ENCODE results near the gene IGIP.

Gene IGIP

DNA sequence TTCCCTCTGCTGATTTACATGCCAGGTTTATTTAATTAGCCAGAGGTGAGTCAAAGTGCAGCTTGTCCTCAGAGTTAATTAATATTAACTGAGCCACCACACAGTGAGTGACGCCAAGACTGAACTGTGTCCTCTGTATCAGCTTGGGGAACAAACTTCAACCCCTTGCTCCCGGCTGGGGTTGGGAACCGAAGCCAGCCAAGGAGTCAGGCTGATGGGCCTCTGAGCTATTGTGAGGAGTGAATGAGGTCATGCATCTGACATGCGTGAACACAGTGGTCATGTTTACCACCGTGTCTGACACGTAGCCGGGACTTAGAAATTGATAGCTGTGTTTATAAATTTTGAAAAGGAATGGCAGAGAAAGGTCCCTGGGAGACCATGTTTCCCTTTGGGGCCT is 17.1 kb downstream of the IGIP start:
- no peak for DNase-seq (ENCODE audit: low spot score)
- TF ChIP-seq, protein P1, sequence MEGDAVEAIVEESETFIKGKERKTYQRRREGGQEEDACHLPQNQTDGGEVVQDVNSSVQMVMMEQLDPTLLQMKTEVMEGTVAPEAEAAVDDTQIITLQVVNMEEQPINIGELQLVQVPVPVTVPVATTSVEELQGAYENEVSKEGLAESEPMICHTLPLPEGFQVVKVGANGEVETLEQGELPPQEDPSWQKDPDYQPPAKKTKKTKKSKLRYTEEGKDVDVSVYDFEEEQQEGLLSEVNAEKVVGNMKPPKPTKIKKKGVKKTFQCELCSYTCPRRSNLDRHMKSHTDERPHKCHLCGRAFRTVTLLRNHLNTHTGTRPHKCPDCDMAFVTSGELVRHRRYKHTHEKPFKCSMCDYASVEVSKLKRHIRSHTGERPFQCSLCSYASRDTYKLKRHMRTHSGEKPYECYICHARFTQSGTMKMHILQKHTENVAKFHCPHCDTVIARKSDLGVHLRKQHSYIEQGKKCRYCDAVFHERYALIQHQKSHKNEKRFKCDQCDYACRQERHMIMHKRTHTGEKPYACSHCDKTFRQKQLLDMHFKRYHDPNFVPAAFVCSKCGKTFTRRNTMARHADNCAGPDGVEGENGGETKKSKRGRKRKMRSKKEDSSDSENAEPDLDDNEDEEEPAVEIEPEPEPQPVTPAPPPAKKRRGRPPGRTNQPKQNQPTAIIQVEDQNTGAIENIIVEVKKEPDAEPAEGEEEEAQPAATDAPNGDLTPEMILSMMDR (IDR thresholded peaks at IDR 0.05; ENCODE audit: poor library complexity, severe bottlenecking), result no peak
- ATAC-seq (ENCODE audit: low read depth), result no peak

DNA sequence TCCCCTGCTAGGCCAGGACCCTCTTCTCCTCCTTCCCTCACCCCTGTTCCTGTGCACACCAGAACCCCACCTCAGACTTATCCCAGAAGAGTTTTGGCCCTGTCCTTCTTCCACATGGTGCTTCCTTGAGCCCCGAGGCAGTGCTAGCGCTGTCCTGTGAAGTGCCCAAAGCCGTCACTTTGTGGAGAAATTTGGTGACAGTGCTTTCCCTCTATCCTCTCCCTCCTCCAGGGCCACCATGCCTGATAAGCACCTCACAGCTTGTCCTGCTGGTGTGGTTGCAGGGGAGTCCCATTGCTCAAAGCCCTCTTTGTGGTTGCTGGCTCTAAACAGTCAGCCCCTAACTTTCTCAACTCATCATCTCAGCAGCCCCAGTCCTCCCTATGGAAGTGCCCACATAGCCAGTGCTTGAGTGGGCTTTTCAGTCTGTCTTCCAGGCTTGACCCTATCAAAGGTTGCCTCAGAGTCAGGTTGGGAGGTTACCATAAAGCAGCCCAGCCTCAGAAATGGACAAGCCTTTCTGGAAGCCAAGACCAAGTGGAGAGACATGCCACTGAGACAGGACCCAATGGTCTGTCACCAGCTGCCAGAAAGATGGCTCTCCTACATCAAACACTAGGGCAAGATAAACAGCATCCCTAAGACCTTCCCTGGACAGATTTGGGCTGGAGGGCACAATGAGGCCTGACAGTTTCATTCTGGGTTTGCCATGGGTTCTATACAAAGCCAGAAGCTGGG is 18.0 kb downstream of the IGIP start:
- no peaks in the 10 kb centered on the region for H3K4me1 ChIP-seq (ENCODE audit: insufficient read depth, poor library complexity, severe bottlenecking)
- H3K4me3 ChIP-seq (ENCODE audit: severe bottlenecking), result no peak overlapping the region
- H3K36me3 ChIP-seq (ENCODE audit: low read depth), result no peaks in the 10 kb centered on the region
- no peak overlapping the region for H3K27ac ChIP-seq (ENCODE audit: poor library complexity, severe bottlenecking)
- no peaks in the 10 kb centered on the region for H3K27me3 ChIP-seq (ENCODE audit: insufficient read depth, poor library complexity, severe bottlenecking)
- ATAC-seq (ENCODE audit: low read depth), result no peak
- H3K9me3 ChIP-seq (ENCODE audit: severe bottlenecking), result no peaks in the 10 kb centered on the region
- TF ChIP-seq, protein P1 (IDR thresholded peaks at IDR 0.05; ENCODE audit: poor library complexity, severe bottlenecking), result no peak
- DNase-seq (ENCODE audit: low spot score), result no peak

More for the DNA sequence above, 17.1 kb downstream of the IGIP start:
- Histone ChIP-seq H3K9me3 (ENCODE audit: severe bottlenecking) (no peaks in the 10 kb centered on the region), H3K27ac (ENCODE audit: poor library complexity, severe bottlenecking) (no peak overlapping the region), H3K36me3 (ENCODE audit: low read depth) (no peaks in the 10 kb centered on the region), H3K4me1 (ENCODE audit: insufficient read depth, poor library complexity, severe bottlenecking) (no peaks in the 10 kb centered on the region), H3K27me3 (ENCODE audit: insufficient read depth, poor library complexity, severe bottlenecking) (no peaks in the 10 kb centered on the region), H3K4me3 (ENCODE audit: severe bottlenecking) (no peak overlapping the region)

DNA sequence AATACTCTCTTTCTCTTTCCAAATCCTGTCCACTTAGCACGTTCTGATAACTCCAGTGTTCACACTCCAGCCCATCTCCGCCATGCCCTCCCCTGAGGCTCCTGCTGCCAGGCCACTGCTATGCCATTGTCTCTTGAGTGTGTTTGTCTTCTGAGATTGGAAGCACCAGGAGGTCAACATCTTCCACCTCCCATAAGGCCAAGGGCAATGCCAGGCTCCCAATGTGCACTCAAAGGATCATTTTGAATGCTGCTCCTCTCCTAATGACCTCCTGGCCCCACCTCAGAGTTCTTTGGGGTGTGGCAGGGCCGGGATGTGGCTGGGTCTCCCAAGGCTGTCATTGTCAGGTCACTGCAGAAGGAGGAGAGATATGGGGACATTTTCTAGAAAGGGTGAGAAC is 19.5 kb downstream of the IGIP start:
- no peaks in the 10 kb centered on the region for H3K36me3 ChIP-seq (ENCODE audit: low read depth)
- DNase-seq (ENCODE audit: low spot score), result no peak
- TF ChIP-seq, protein P1 (IDR thresholded peaks at IDR 0.05; ENCODE audit: poor library complexity, severe bottlenecking), result no peak
- H3K9me3 ChIP-seq (ENCODE audit: severe bottlenecking), result no peaks in the 10 kb centered on the region
- H3K27ac ChIP-seq (ENCODE audit: poor library complexity, severe bottlenecking), result no peak overlapping the region
- no peaks in the 10 kb centered on the region for H3K4me1 ChIP-seq (ENCODE audit: insufficient read depth, poor library complexity, severe bottlenecking)
- H3K4me3 ChIP-seq (ENCODE audit: severe bottlenecking), result no peak overlapping the region
- no peak for ATAC-seq (ENCODE audit: low read depth)
- no peaks in the 10 kb centered on the region for H3K27me3 ChIP-seq (ENCODE audit: insufficient read depth, poor library complexity, severe bottlenecking)

DNA sequence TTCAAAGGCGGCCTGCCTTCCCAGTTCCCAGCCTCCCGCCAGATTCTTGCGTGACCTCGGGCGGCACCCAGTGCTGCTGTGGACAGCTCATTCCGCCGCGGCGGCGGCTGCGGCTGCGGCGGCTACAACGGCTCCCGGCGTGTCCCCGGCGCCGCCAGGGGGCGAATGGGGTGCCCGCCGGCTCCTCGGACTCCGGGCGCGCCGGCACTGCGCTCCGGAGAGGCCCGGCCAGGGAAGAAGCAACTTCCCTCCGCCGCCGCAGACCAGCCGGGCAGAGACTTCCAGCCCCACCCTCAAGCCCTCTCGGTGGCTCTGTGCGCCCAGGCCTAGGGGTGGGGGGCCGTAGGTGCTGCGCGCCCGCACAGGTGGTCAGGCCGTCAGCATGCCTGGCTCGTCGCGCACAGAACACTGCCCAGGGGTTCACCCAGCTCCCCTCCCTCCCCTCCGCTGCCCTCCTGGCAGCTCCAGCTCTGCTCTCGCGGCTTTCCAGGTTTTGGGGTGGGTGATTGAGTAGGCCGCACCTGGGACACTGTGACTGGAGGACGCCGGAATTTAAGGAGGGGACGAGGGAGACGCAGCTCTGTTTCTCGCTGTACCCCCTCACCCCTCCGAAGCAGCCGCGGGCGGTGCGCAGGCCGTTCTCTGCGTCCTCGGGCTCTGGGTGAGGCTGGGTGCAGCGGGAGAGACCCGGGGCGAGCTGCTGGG is 20.2 kb downstream of the IGIP start:
- TF ChIP-seq, protein P1 (IDR thresholded peaks at IDR 0.05; ENCODE audit: poor library complexity, severe bottlenecking), result peak; percentile 89
- ATAC-seq (ENCODE audit: low read depth) (peak; percentile 90), DNase-seq (ENCODE audit: low spot score) (no peak)
- Histone ChIP-seq H3K27me3 (ENCODE audit: insufficient read depth, poor library complexity, severe bottlenecking) (no peaks in the 10 kb centered on the region), H3K9me3 (ENCODE audit: severe bottlenecking) (no peaks in the 10 kb centered on the region), H3K36me3 (ENCODE audit: low read depth) (no peaks in the 10 kb centered on the region), H3K4me1 (ENCODE audit: insufficient read depth, poor library complexity, severe bottlenecking) (no peaks in the 10 kb centered on the region), H3K27ac (ENCODE audit: poor library complexity, severe bottlenecking) (no peak overlapping the region), H3K4me3 (ENCODE audit: severe bottlenecking) (peak overlapping the region; percentile 17)

DNA sequence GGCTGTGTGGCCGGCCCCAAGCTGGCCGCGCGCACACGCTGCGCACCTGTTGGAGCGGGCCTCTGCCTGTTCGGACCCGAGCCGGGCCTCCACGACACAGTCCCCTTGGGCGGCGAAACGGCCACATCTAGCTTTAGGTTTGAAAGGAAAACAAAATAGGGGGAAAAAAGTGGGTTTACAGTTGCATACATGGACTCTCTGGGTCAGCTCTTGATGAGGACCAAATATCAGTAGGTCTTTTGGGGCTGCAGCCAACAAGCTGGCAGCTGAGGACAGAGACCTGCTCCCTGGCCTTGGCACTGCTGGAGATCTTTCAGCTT is 20.7 kb downstream of the IGIP start:
- H3K4me1 ChIP-seq (ENCODE audit: insufficient read depth, poor library complexity, severe bottlenecking), result no peaks in the 10 kb centered on the region
- ATAC-seq (ENCODE audit: low read depth), result no peak
- no peak for DNase-seq (ENCODE audit: low spot score)
- no peaks in the 10 kb centered on the region for H3K27me3 ChIP-seq (ENCODE audit: insufficient read depth, poor library complexity, severe bottlenecking)
- no peak overlapping the region for H3K27ac ChIP-seq (ENCODE audit: poor library complexity, severe bottlenecking)
- H3K9me3 ChIP-seq (ENCODE audit: severe bottlenecking), result no peaks in the 10 kb centered on the region
- no peaks in the 10 kb centered on the region for H3K36me3 ChIP-seq (ENCODE audit: low read depth)
- TF ChIP-seq, protein P1 (IDR thresholded peaks at IDR 0.05; ENCODE audit: poor library complexity, severe bottlenecking), result no peak
- no peak overlapping the region for H3K4me3 ChIP-seq (ENCODE audit: severe bottlenecking)

Measured in RWPE2 (cell line).